ENCODE measurements around the gene SH3RF3. TPM values are rescaled to one million over a fixed set of nuclear protein-coding genes. Genes with fewer than 3 reads are reported as not detected.

SH3RF3 gene
- total RNA-seq, 1 donor from 2014 or later, result 7.4 TPM

- Histone ChIP-seq H3K27ac (no peak overlapping the region), H3K9me3 (no peaks in the 10 kb centered on the region), H3K36me3 (no peaks in the 10 kb centered on the region), H3K27me3 (no peaks in the 10 kb centered on the region), H3K4me1 (no peaks in the 10 kb centered on the region), H3K4me3 (no peak overlapping the region)
- intact Hi-C loops (cut with DNase I), result no loop called here
- DNase-seq (no peak), ATAC-seq (no peak)
- TF ChIP-seq CTCF (IDR thresholded peaks at IDR 0.05), result no peak
Measured at GRCh38 chr2:109204412-109204811, 75.4 kb downstream of the SH3RF3 start.

GRCh38 chr2:109205447-109205846 is 76.4 kb downstream of the SH3RF3 start:
- Histone ChIP-seq H3K36me3 (no peaks in the 10 kb centered on the region), H3K9me3 (no peaks in the 10 kb centered on the region), H3K4me1 (peaks cover 5% of the 10 kb centered on the region), H3K27me3 (no peaks in the 10 kb centered on the region), H3K4me3 (no peak overlapping the region), H3K27ac (no peak overlapping the region)
- TF ChIP-seq CTCF (IDR thresholded peaks at IDR 0.05), result no peak
- no peak for ATAC-seq
- DNase-seq, result no peak
- intact Hi-C loops (cut with DNase I), result no loop called here

- intact Hi-C loops (cut with DNase I), result no loop called here
- Histone ChIP-seq H3K4me1 (peaks cover 12% of the 10 kb centered on the region), H3K27ac (no peak overlapping the region), H3K27me3 (no peaks in the 10 kb centered on the region), H3K36me3 (no peaks in the 10 kb centered on the region), H3K4me3 (no peak overlapping the region), H3K9me3 (no peaks in the 10 kb centered on the region)
- TF ChIP-seq CTCF (IDR thresholded peaks at IDR 0.05), result no peak
- no peak for DNase-seq
- ATAC-seq, result no peak
Measured at GRCh38 chr2:109206569-109207146, 77.7 kb downstream of the SH3RF3 start.

- no peak for ATAC-seq
- intact Hi-C loops (cut with DNase I), result no loop called here
- TF ChIP-seq CTCF (IDR thresholded peaks at IDR 0.05), result no peak
- DNase-seq, result no peak
- Histone ChIP-seq H3K9me3 (no peaks in the 10 kb centered on the region), H3K36me3 (no peaks in the 10 kb centered on the region), H3K4me3 (no peak overlapping the region), H3K4me1 (peaks cover 12% of the 10 kb centered on the region), H3K27ac (no peak overlapping the region), H3K27me3 (no peaks in the 10 kb centered on the region)
Measured at GRCh38 chr2:109207176-109207575, 78.2 kb downstream of the SH3RF3 start.

GRCh38 chr2:109208071-109208950 is 79.3 kb downstream of the SH3RF3 start:
- H3K4me3 ChIP-seq, result no peak overlapping the region
- H3K36me3 ChIP-seq, result no peaks in the 10 kb centered on the region
- no peaks in the 10 kb centered on the region for H3K27me3 ChIP-seq
- peaks cover 12% of the 10 kb centered on the region for H3K4me1 ChIP-seq
- ATAC-seq, result no peak
- DNase-seq, result no peak
- H3K27ac ChIP-seq, result no peak overlapping the region
- H3K9me3 ChIP-seq, result no peaks in the 10 kb centered on the region
- intact Hi-C loops (cut with DNase I), result no loop called here
- TF ChIP-seq CTCF (IDR thresholded peaks at IDR 0.05), result no peak
